Subcutaneous adipose tissue (tissue), 4 donors: Measurements from ENCODE around the gene MOSPD3. TPM values are rescaled to one million over a fixed set of nuclear protein-coding genes. Genes with fewer than 3 reads are reported as not detected.

ENCODE experiments used
- total RNA-seq, 4 donors: library from RNA; depleted of rRNA; stranded (reverse); fragments of >200 nt; gene quantifications; one replicate each; pipeline ENCODE4 v1.1.0, GENCODE V29; 2016
- TF ChIP-seq, protein P1 (sequence below): fragments of 450-650 bp; IDR thresholded peaks from one replicate; pipeline ENCODE4 v1.5.1; 2016; ENCODE audit warnings: low read depth, mild to moderate bottlenecking, control low read depth, antibody characterized with exemption, moderate library complexity

MOSPD3 gene
- total RNA-seq, 4 donors from 2014 or later = 4.8 to 15.3 (median 11.7) TPM

- TF ChIP-seq, protein P1, sequence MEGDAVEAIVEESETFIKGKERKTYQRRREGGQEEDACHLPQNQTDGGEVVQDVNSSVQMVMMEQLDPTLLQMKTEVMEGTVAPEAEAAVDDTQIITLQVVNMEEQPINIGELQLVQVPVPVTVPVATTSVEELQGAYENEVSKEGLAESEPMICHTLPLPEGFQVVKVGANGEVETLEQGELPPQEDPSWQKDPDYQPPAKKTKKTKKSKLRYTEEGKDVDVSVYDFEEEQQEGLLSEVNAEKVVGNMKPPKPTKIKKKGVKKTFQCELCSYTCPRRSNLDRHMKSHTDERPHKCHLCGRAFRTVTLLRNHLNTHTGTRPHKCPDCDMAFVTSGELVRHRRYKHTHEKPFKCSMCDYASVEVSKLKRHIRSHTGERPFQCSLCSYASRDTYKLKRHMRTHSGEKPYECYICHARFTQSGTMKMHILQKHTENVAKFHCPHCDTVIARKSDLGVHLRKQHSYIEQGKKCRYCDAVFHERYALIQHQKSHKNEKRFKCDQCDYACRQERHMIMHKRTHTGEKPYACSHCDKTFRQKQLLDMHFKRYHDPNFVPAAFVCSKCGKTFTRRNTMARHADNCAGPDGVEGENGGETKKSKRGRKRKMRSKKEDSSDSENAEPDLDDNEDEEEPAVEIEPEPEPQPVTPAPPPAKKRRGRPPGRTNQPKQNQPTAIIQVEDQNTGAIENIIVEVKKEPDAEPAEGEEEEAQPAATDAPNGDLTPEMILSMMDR = no peak
Observed at GRCh38 chr7:100602889-100603725, 9.2 kb upstream of the MOSPD3 start.

- TF ChIP-seq, protein P1 = no peak
Observed at GRCh38 chr7:100603726-100604027, 8.7 kb upstream of the MOSPD3 start.

GRCh38 chr7:100604028-100604975 is 8.0 kb upstream of the MOSPD3 start:
- TF ChIP-seq, protein P1 = no peak

DNA sequence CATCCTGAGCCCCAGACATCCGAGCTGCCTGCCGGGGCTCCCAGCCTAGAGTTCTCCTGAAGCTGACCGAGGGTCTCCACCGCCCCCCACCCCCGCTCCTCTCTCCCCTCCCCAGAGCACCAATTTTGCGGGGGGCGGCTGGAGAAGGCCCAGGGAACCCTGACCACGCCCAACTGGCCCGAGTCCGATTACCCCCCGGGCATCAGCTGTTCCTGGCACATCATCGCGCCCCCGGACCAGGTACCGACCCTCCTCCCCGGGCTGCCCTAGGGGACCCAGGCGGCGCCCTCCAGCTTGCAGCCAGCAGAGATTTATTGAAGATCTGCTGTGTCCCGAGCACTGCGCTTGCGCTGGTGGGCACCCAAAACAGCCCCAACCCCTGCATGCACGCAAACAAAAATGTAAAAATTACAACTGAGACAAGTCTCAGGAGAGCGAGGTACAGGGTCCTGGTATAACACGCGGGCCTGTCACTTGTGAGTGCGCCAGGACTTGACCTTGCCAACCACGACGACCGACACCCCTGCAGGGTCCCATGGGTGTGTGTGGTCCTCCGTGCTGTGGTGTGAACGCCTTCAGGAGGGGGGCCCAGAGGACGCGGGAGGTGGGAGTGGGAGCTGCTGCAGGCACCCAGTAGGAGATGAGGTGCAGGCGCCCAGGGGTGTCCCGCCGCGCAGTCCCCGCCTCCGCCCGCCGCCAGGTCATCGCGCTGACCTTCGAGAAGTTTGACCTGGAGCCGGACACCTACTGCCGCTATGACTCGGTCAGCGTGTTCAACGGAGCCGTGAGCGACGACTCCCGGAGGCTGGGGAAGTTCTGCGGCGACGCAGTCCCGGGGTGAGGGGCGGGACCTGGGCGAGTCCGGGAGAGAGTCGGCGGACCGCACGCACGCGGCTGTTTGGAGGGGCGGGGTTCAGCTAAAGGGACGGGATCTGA is 7.1 kb upstream of the MOSPD3 start:
- TF ChIP-seq, protein P1 = no peak

DNA sequence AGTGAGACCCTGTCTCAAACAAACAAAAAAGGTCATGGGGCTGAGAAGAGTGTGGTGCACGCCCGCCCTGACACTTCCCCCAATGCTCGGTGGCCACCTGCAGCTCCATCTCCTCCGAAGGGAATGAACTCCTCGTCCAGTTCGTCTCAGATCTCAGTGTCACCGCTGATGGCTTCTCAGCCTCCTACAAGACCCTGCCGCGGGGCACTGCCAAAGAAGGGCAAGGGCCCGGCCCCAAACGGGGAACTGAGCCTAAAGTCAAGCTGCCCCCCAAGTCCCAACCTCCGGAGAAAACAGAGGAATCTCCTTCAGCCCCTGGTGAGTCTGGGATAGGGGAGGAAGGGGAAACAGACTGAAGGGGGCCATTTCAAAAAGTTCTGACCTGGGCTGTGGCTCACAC is 6.0 kb upstream of the MOSPD3 start:
- TF ChIP-seq, protein P1 = no peak

GRCh38 chr7:100607111-100607510 is 5.2 kb upstream of the MOSPD3 start:
- TF ChIP-seq, protein P1 = no peak
